CD4-positive, alpha-beta T cell treated with Interleukin-15 for 1 hour (primary cell): ENCODE measurements around the gene INHA.
A peak's percentile ranks its signal among the peaks of the same experiment; 100 is the strongest.

Experiments used
- DNase-seq: peaks from one replicate; pipeline ENCODE4 v3.0.0-alpha.2; 2020

The INHA gene, protein sequence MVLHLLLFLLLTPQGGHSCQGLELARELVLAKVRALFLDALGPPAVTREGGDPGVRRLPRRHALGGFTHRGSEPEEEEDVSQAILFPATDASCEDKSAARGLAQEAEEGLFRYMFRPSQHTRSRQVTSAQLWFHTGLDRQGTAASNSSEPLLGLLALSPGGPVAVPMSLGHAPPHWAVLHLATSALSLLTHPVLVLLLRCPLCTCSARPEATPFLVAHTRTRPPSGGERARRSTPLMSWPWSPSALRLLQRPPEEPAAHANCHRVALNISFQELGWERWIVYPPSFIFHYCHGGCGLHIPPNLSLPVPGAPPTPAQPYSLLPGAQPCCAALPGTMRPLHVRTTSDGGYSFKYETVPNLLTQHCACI

DNA sequence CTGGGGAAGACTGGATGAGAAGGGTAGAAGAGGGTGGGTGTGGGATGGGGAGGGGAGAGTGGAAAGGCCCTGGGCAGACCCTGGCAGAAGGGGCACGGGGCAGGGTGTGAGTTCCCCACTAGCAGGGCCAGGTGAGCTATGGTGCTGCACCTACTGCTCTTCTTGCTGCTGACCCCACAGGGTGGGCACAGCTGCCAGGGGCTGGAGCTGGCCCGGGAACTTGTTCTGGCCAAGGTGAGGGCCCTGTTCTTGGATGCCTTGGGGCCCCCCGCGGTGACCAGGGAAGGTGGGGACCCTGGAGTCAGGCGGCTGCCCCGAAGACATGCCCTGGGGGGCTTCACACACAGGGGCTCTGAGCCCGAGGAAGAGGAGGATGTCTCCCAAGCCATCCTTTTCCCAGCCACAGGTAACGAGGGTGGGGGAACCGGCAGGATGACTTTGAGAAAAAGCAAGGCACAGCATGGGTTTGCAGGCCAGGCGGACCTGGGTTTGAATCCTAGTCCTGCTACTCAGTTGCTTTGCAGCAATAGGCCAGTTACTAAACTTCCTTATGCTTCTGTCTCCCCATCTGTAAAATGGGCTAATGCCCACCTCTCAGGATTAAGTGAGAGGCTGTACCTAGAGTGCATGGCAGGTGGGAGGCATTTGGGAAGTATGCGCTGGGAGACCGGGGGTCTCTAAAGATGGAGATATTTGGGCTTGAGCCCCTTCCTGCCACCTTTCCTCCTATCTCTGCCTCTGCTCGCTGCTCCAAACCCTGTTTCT, at the start of gene INHA:
Gene INHA (plus strand): TSS at position 74 of the 765 bp plus-strand sequence. CDS start 65 bp downstream, at position 139.
- DNase-seq: no peak

DNA sequence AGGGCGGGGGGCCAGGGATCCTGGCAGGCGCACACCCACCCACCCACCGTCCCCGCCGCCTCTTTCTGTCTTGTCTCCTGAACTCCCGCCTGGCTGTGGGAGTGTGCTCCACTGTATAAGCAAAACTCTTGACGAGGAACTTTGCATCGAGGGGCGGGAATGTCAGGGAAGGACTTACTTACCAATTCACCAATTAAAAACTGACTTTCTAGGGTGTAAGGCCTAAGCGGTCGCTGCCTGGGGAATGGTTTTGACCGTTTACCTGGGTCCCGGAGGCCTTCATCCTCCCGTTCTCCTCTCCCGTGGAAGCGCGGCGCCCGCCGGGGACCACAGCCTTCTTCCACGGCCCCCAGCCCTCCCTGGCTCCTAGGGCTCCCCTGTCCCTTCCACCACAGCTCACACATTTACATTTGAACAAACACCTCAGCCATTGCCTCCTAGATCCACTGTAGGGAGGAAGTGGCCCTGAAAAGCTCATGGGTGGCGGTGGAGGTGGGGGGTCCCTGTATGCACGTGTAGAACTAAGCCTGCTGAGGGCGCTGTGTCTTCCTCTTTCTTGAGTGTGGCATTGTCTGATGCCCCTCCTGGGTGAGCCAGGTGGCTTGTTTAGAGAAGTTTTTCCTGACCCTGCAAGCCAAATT, 49.0 kb upstream of the INHA start:
- no peak for DNase-seq

DNA sequence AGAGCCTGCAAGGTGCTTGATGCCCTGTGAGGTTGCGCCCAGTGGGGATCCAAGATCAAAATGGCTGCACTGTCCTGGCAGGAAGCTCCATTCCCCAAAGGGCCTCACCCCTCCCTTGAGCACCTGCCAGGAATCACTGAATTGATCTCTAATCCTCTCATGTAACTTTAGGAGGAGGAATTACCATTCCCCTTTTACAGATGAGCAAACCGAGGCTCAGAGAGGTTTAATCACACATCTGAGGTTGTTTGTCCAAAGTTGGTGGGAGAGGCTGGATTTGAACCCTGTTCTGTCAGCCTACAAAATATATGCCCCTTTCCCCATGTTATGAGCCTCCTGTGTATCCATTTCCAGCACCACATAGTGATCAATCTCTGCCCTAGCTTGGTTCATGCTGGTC, 47.3 kb upstream of the INHA start:
- no peak for DNase-seq

GRCh38 chr2:219525533-219526232, 46.4 kb upstream of the INHA start:
- DNase-seq: no peak

DNA sequence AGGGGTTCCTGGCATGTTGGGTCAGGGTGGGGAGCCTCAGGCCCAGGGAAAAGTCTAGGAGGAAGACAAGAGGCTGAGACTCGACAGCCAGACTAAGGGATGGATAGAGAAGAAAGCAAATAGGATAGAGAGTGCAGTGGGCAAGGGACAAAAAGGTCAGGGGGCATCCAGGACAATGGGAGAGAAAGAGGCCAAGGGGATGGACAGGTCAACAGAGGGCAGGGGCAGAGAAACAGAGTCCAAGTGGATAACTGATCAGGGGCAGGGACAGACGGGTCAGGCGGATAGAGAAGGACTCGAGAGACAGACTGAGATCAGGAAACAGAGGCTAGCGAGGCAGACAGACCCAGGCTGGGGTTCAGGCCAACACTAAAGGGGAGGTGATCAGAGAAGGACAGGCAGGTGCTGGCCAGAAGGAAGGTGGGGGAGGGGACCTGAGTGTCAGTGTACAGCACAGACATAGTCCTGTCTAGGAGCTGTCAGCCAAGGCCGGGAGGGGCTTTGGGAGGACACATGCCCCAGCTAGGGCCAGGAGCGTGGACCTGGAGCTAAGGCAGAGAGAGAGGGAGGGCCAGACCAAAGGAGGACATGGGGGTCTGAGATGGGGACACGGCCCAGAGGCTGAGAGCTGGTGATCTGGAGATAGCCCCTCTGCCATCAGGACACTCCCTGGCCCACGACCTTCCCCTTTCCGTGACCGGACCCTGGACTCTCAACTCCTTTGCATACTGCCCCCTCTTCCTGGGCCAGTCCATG, 45.6 kb upstream of the INHA start:
- DNase-seq: no peak

DNA sequence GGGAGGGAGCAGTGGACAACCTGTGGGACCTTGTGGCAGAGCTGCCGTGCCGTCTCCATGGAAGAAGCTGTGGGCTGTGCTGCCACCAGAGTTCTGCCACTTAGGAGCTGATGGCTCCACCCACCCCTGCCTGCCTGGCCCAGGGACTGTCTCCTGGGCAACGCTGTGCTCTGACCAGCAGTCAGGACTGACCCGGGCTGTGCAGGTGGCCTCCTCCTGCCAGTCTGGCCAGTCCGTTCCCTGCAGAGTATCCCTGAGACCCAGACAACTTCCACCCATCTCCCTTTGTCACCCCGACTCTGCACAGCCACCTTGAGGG, 45.1 kb upstream of the INHA start:
- DNase-seq: no peak

GRCh38 chr2:219527472-219527871, 44.6 kb upstream of the INHA start:
- no peak for DNase-seq

DNA sequence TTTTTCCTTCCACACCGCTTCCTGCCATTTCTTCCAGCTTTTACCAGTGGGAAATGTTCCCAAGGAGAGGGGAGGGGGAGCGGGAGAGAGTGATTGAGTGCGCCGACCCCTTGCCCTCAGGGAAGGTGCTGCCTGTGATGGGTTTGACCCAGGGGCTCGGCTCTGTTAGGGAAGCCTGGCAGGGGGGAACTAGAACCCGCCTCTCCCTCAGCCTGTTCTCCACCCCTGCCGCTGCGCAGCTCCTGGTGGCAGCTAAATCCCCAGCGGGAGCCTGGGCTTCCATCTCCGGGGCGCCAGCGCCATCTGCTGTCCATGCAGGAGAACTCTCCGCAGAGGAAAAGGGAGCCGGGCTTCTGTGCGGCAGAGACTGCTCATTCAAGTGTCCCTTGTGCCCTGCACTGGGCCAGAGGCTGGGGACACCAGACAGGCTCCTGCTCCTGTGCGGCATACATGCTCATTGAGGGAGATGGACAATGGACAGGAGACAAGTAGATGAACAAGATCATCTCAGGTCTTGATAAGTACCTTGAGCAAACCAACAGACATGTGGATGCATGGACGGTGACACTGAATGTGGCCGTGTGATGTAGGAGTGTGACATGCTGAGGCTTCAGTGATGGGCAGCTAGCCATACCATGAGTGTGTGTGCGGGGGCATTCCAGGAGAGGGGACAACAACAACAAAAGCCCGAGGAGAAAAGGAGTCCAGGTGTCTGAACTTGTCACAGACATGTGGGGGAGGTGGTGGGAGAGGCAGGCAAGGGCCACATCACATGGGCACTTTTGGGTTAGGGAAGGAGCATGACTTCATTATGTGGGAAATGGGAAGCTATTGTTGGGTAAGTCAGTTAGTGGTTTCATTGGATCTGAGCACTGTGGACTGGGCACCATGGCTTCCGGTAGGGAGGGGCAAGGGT, 41.8 kb upstream of the INHA start:
- DNase-seq: peak; percentile 82

GRCh38 chr2:219531639-219532377, 40.3 kb upstream of the INHA start:
- no peak for DNase-seq

- no peak for DNase-seq
Observed at GRCh38 chr2:219532378-219532649, 39.8 kb upstream of the INHA start.

GRCh38 chr2:219533930-219534661, 38.0 kb upstream of the INHA start:
- DNase-seq: no peak

DNA sequence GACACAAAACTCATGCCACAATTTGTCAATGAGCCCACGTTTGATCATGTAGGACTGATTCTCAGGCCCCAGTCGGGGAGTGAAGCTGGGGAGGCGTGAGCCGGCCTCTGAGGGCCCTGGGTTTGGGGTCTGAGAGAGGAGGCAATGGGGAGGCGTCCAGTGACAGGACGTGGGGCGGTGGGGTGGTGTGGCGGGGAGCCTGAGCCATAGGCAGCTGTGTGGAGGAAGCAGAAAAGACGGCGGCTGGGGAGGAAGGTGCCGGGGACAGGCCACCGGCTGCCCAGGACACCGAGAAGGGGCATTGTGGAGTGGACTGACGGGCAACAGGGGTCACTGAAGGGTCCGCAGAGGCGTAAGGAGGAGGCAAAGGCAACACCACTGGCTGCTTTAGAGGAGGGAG, 35.7 kb upstream of the INHA start:
- no peak for DNase-seq

GRCh38 chr2:219536967-219537366, 35.1 kb upstream of the INHA start:
- DNase-seq: no peak

- no peak for DNase-seq
Observed at GRCh38 chr2:219537657-219538488, 34.2 kb upstream of the INHA start.

- DNase-seq: no peak
Observed at GRCh38 chr2:219538504-219538951, 33.6 kb upstream of the INHA start.

DNA sequence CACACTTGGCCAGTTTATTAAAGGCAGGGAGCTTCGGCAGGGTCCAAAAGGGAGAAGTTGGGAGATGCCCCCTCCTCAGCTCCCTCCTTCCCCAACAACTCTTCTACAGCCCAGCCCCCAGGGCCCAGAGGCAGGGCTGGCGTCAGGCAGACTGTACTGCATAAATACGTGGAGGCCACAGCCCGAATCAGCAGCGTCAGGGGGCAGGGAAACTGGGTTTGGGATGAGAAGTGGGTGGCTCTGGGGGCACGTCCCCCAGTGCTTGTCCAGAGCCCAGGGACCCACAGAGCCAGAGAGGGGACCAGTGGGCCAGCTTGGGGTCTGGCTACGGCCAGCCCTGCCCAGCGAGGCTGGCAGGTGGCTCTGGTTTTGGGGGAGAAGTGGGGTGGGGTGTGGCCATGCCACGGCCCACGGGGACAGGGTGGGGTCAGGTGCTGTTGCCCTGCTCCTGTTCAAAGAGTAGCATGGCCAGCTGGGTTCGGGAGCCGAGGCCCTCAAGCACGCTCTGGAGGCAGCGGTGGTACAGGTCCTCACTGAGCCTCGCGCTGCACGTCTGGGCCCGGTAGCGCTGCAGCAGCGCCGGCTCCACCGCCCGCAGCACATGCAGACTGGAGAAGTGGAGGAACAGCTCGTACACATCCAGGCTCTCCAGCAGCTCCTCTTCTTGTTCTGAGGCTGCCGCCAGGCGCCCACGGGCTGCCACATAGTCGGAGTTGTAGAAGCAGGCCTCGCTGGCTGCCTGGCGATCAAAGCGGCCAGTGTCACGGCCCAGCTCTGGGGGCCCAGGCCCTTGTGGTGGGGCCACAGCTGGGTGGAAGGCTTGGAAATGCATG, 32.9 kb upstream of the INHA start:
- DNase-seq: no peak

GRCh38 chr2:219539926-219540678, 32.0 kb upstream of the INHA start:
- DNase-seq: no peak
